Spleen (tissue), 11 donors: ENCODE measurements around the gene PLPP3. TPM values are rescaled to one million over a fixed set of nuclear protein-coding genes. Genes with fewer than 3 reads are reported as not detected.

Experiments
- DNase-seq: peaks from one replicate; pipeline ENCODE4 v3.0.0-alpha.2; 2020
- H3K27ac ChIP-seq, 8 donors: fragments of 200-600 bp; sonication (generic) in 7 of 8; 1 replicate in 4 of 8; 2 replicates in 4 of 8; pipeline versions ENCODE4 v1.5.0 to v1.8.0; 2016 to 2021; ENCODE audit warnings: inconsistent platforms in 4 of 8, mild to moderate bottlenecking in 4 of 8, moderate library complexity in 1 of 8
- H3K27me3 ChIP-seq, 7 donors: fragments of 200-600 bp; sonication (generic) in 6 of 7; replicated peaks in 1 of 7; 1 replicate in 4 of 7; 2 replicates in 3 of 7; pipeline versions ENCODE4 v1.5.0 to v1.8.0; 2016 to 2021; ENCODE audit warnings: inconsistent platforms in 3 of 7, mild to moderate bottlenecking in 1 of 7
- H3K36me3 ChIP-seq, 6 donors: fragments of 200-600 bp; sonication (generic) in 5 of 6; 1 replicate in 4 of 6; 2 replicates in 2 of 6; pipeline versions ENCODE4 v1.5.0 to v1.8.0; 2016 to 2021; ENCODE audit warnings: inconsistent platforms in 2 of 6
- H3K4me1 ChIP-seq, 6 donors: fragments of 200-600 bp; sonication (generic) in 5 of 6; 1 replicate in 3 of 6; 2 replicates in 3 of 6; pipeline versions ENCODE4 v1.5.0 to v1.8.0; 2016 to 2021; ENCODE audit warnings: inconsistent platforms in 3 of 6
- H3K4me3 ChIP-seq, 8 donors: fragments of 200-600 bp; sonication (generic) in 7 of 8; 1 replicate in 4 of 8; 2 replicates in 4 of 8; pipeline versions ENCODE4 v1.5.0 to v1.8.0; 2016 to 2021; ENCODE audit warnings: inconsistent platforms in 4 of 8, mild to moderate bottlenecking in 4 of 8, moderate library complexity in 2 of 8
- H3K9me3 ChIP-seq, 8 donors: fragments of 200-600 bp; sonication (generic) in 7 of 8; 1 replicate in 4 of 8; 2 replicates in 4 of 8; pipeline versions ENCODE4 v1.5.0 to v1.8.0; 2016 to 2021; ENCODE audit warnings: inconsistent platforms in 4 of 8
- CTCF ChIP-seq, 11 experiments: fragments of 200-600 bp in 7 of 11; fragments of 450-650 bp in 4 of 11; sonication (generic) in 4 of 11; IDR thresholded peaks in 8 of 11; conservative IDR thresholded peaks in 3 of 11; 1 replicate in 7 of 11; 2 replicates in 4 of 11; pipeline versions ENCODE4 v1.4.0 to v1.8.0; 2016 to 2021; ENCODE audit warnings: antibody characterized with exemption in 11 of 11, inconsistent platforms in 4 of 11, mild to moderate bottlenecking in 1 of 11
- POLR2A ChIP-seq, 3 donors: fragments of 450-650 bp; IDR thresholded peaks; one replicate each; pipeline ENCODE4 v1.5.1; 2017; ENCODE audit warnings: antibody characterized with exemption in 3 of 3, mild to moderate bottlenecking in 1 of 3
- POLR2AphosphoS5 ChIP-seq, 3 donors: sonication (generic); formaldehyde crosslinking; IDR thresholded peaks; one replicate each; pipeline ENCODE4 v1.5.1; 2017; ENCODE audit warnings: antibody characterized with exemption in 3 of 3
- WGBS, 5 donors: extraction: QIAGEN DNeasy Blood & Tissue Kit in 3 of 5; methylation state at CpG; one replicate each; pipeline versions ENCODE4 v1.1.5 to v1.1.7; 2013 to 2018; 5-methylcytosine and 5-hydroxymethylcytosine counted together
- intact Hi-C: fragments of 100-400 bp; cut with DNase I; formaldehyde crosslinking; loops from one replicate; pipeline ENCODE4 v1.15.0; 2023; ENCODE audit warnings: low total_unique reads
- polyA plus RNA-seq, 3 donors: library from polyadenylated mRNA; stranded (reverse); fragments of 200-250 nt; gene quantifications; one replicate each; pipeline ENCODE4 v1.2.1, GENCODE V29; 2013
- total RNA-seq, 7 donors: library from RNA; depleted of rRNA in 3 of 7; stranded (reverse); fragments of >200 nt in 3 of 7; fragmentation: NEBNext Ultra II Directional in 4 of 7; extraction: Animal tissue kit (Norgen Biotek cat#: 25700) in 4 of 7; gene quantifications; one replicate each; pipeline versions ENCODE4 v1.1.0 to v1.2.1, GENCODE V29; 2016 to 2021
- donor health status: healthy with polysubstance abuse.
- donor health status: DM: no; HTN: no; CAD: no; lungs with moderate emphysema.
- donor health status: DM: no; HTN: no; CAD: no.
- donor health status: Bipolar disorder and iron deficiency.
- donor health status: healthy.
- donor health status: DM: no; HTN: no; CAD: no.
- donor health status: DM: yes; HTN: yes; CAD: no.

Gene PLPP3
- total and polyA plus RNA-seq, 10 donors = 6.7 to 90.0 (median 55.1) TPM

GRCh38 chr1:56571448-56571847, 7.9 kb downstream of the PLPP3 start:
- DNase-seq = no peak
- TF ChIP-seq CTCF (IDR thresholded peaks at IDR 0.05 in 8 of 11, conservative IDR thresholded peaks at IDR 0.05 in 3 of 11) (no peak), POLR2AphosphoS5 (IDR thresholded peaks at IDR 0.05) (no peak), POLR2A (IDR thresholded peaks at IDR 0.05) (no peak)
- intact Hi-C loops = loop anchor here (10.0 kb wide), 1 partner anchor 47 kb away; no protein-coding TSS in a partner anchor
- Histone ChIP-seq H3K4me3 (no peak overlapping the region), H3K27me3 (no peaks in the 10 kb centered on the region), H3K4me1 (peaks cover 12 to 86% (median 63%) of the 10 kb centered on the region in 6 donors), H3K36me3 (no peaks in the 10 kb centered on the region), H3K27ac (no peak overlapping the region), H3K9me3 (no peaks in the 10 kb centered on the region)
- 69 to 88% (median 76%) methylated on average over 1 of the region's 1 CpG for WGBS, 5 donors

- intact Hi-C loops = loop anchor here (10.0 kb wide), 1 partner anchor 46 kb away; no protein-coding TSS in a partner anchor
- H3K9me3 ChIP-seq = no peaks in the 10 kb centered on the region
- H3K4me1 ChIP-seq = peaks cover 8 to 86% (median 59%) of the 10 kb centered on the region in 6 donors
- H3K4me3 ChIP-seq = no peak overlapping the region
- no peaks in the 10 kb centered on the region for H3K27me3 ChIP-seq
- DNase-seq = no peak
- no peak overlapping the region for H3K27ac ChIP-seq
- WGBS, 5 donors = 81 to 92% (median 86%) methylated on average over 5 of the region's 5 CpGs
- TF ChIP-seq POLR2A (IDR thresholded peaks at IDR 0.05) (no peak), POLR2AphosphoS5 (IDR thresholded peaks at IDR 0.05) (no peak), CTCF (IDR thresholded peaks at IDR 0.05 in 8 of 11, conservative IDR thresholded peaks at IDR 0.05 in 3 of 11) (no peak)
- H3K36me3 ChIP-seq = no peaks in the 10 kb centered on the region
Measured at GRCh38 chr1:56570924-56571372, 8.4 kb downstream of the PLPP3 start.

- TF ChIP-seq POLR2AphosphoS5 (IDR thresholded peaks at IDR 0.05) (no peak), POLR2A (IDR thresholded peaks at IDR 0.05) (no peak), CTCF (IDR thresholded peaks at IDR 0.05 in 8 of 11, conservative IDR thresholded peaks at IDR 0.05 in 3 of 11) (no peak)
- H3K27ac ChIP-seq = no peak overlapping the region
- H3K27me3 ChIP-seq = no peaks in the 10 kb centered on the region
- no peak for DNase-seq
- WGBS, 5 donors = 92 to 99% (median 97%) methylated on average over 1 of the region's 1 CpG
- no peaks in the 10 kb centered on the region for H3K9me3 ChIP-seq
- intact Hi-C loops = loop anchor here (10.0 kb wide), 1 partner anchor 45 kb away; no protein-coding TSS in a partner anchor
- no peak overlapping the region for H3K4me3 ChIP-seq
- H3K36me3 ChIP-seq = no peaks in the 10 kb centered on the region
- peaks cover 14 to 86% (median 57%) of the 10 kb centered on the region in 6 donors for H3K4me1 ChIP-seq
Measured at GRCh38 chr1:56569661-56570060, 9.7 kb downstream of the PLPP3 start.

- Histone ChIP-seq H3K27me3 (no peaks in the 10 kb centered on the region), H3K4me3 (no peak overlapping the region), H3K27ac (no peak overlapping the region), H3K9me3 (no peaks in the 10 kb centered on the region), H3K4me1 (peaks cover 7 to 84% (median 51%) of the 10 kb centered on the region in 6 donors), H3K36me3 (no peaks in the 10 kb centered on the region)
- no peak for DNase-seq
- intact Hi-C loops = no loop called here
- 78 to 88% (median 85%) methylated on average over 5 of the region's 5 CpGs for WGBS, 5 donors
- TF ChIP-seq CTCF (IDR thresholded peaks at IDR 0.05 in 8 of 11, conservative IDR thresholded peaks at IDR 0.05 in 3 of 11) (no peak), POLR2AphosphoS5 (IDR thresholded peaks at IDR 0.05) (no peak), POLR2A (IDR thresholded peaks at IDR 0.05) (no peak)
Measured at GRCh38 chr1:56566994-56567393, 12.4 kb downstream of the PLPP3 start.
